GM12891 (cell line): ENCODE results near the gene MGMT.

Experiments used
- DNase-seq: peaks from one replicate; pipeline ENCODE4 v3.0.0; 2011; ENCODE audit warnings: low spot score; ENCODE audit not compliant: insufficient read length
- FAIRE-seq: peaks from 2 replicates; lab custom pipeline; 2011; peaks lifted over from hg19 to GRCh38; lab: Jason Lieb, UNC
- PAX5 ChIP-seq: IDR thresholded peaks from 2 replicates; pipeline ENCODE4 v1.6.1; 2011; ENCODE audit warnings: low read length, moderate library complexity, mild to moderate bottlenecking; ENCODE audit not compliant: insufficient read depth, severe bottlenecking
- POLR2A ChIP-seq: IDR thresholded peaks from 2 replicates; pipeline ENCODE4 v1.6.1; 2011; ENCODE audit warnings: low read depth, low read length, control low read depth
- POLR2AphosphoS5 ChIP-seq: IDR thresholded peaks from 2 replicates; pipeline ENCODE4 v1.6.1; 2011; ENCODE audit warnings: low read depth, low read length, control low read depth
- POU2F2 ChIP-seq: IDR thresholded peaks from 2 replicates; pipeline ENCODE4 v1.6.1; 2011; ENCODE audit warnings: low read depth, mild to moderate bottlenecking, control low read depth, low read length, moderate library complexity
- SPI1 ChIP-seq: IDR thresholded peaks from 2 replicates; pipeline ENCODE4 v1.6.1; 2011; ENCODE audit warnings: low read depth, low read length, control low read depth
- TAF1 ChIP-seq: IDR thresholded peaks from 2 replicates; pipeline ENCODE4 v1.6.1; 2011; ENCODE audit warnings: low read depth, low read length, control low read depth

MGMT gene

DNA sequence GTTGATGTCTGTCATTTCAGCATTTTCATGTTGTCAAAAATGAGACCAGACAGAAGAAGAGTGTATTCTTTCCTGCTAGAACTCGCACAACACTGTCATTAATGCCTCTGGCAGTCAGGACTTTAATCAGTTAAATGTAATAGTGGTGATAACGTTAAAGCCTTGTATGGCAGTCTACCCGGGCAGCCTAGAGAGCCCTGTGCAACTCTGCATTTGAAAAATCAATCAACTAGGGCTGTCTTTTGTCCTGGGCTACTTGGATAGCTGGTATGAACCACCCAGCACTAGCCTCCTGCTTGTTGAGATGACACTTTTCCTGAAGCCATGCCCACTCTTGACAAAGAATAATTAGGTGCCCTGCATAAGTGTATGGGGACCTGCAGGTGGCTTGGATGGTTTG is 19.8 kb downstream of the MGMT start:
- FAIRE-seq (no peak), DNase-seq (no peak)
- TF ChIP-seq POLR2AphosphoS5, result no peak
- no peak for TF ChIP-seq POLR2A
- TF ChIP-seq PAX5, result no peak
- TF ChIP-seq TAF1, result no peak
- TF ChIP-seq SPI1, result no peak
- no peak for TF ChIP-seq POU2F2

DNA sequence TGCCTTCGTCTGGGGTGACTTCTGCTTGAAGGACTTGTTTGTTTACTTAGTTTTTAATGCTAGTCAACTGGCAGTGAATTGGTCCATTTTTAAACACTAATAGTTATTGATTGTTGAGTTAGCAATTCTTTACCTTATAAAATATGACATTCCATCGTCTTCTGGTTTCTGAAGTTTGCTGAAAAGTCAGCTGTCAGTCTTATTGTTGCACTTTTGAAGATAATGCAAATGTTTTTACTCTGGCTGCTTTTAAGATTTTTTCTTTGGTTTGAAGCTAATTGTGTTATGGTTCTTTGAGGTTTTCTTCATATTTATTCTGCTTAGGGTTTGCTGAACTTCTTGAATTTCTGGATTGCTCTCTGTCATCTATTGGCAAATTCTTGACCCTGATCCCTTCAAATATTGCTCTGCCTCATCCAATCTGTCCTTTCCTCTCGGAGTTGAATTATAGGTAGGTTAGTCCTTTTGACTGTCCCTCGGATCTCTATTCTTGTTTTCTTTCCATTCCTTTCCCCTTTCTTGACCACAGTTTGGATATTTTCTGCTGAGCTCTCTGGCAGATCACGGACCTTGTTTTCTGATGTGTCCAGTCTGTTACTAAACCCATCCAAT is 24.2 kb downstream of the MGMT start:
- DNase-seq (no peak), FAIRE-seq (no peak)
- TF ChIP-seq TAF1 (no peak), SPI1 (no peak)

DNA sequence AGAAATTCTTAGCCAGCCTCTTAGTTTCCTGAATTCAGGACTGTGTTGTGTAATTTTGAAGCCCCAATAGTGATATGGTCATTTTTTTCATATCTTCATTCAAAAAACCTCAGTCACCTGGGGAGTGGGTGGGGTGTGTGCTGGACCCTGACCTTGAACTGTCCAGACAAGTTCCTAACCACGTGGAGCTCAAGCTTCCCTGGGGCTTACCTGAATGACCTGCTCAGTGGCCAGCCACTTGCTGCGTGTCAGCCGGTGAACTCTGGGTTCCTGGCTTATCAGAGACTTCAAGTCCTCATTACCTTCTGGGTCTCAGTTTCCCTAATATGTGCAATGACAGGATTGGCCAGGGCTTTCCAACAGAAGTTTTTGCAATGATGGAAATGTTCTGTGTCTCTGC is 27.1 kb downstream of the MGMT start:
- TF ChIP-seq TAF1 (no peak), PAX5 (no peak), POLR2A (no peak), SPI1 (no peak), POLR2AphosphoS5 (no peak), POU2F2 (no peak)
- no peak for DNase-seq

DNA sequence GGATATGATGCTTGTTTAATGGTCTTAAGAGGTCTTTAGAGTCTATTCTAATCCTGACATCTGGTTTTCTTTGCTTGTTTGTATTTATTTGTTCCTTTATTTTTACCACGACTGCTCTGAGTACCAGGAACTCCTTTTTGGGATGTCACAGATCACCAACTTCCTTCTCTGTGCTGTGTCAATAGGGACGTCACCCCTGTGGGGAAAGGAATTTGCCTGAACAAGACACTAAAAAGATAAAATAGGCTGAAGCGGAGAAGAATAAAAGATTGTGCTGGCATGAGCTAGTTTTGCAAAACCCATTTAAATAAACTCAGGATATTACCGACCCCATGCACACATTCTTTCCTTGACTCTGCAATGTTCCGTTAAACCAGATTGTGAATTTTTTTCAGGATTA is 27.7 kb downstream of the MGMT start:
- no peak for TF ChIP-seq POLR2AphosphoS5
- FAIRE-seq (no peak), DNase-seq (no peak)

More for the DNA sequence above, 27.1 kb downstream of the MGMT start:
- no peak for FAIRE-seq

DNA sequence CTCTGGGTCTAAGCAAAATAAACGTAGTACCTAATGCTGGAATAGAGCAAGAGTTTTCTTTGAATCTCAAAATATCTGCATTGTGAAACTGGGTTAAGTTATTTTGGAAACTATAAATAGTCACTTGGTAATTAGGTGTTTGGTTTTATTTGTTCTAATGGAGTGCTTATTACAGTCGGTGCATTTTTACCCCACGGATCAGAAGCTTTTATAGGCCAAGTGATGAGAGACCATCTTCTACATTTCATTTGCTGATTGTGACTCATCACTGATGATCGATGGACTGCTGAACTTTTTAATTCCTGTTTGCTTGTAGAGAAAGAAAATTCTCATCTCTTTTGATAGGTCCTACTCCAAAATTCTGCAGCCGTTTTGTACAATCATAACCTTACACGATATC is 28.2 kb downstream of the MGMT start:
- no peak for DNase-seq
- no peak for TF ChIP-seq PAX5
- TF ChIP-seq POLR2A, result no peak
- TF ChIP-seq POU2F2, result no peak
- no peak for FAIRE-seq

DNA sequence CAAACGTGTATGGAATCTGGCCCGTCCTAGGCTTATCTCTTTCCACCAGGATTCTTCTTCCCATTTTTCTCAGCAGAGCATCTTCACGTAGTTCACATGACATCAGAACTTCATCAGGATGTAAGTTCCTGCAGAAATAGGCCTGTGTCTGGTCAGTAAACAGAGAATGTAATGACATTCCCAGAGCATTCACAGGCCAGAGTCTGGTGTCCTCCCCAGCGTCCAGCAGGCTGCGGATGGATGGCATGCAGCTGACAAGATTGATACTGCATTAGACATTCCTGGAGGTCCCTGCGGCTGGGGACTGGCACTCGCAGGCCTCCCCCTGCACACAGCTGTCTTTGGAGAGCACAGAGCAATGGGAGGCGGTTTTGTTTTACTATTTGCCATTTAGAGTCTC is 28.7 kb downstream of the MGMT start:
- no peak for DNase-seq
- no peak for FAIRE-seq
- TF ChIP-seq POU2F2, result no peak
- TF ChIP-seq PAX5, result no peak
- no peak for TF ChIP-seq SPI1
- no peak for TF ChIP-seq POLR2A
- TF ChIP-seq POLR2AphosphoS5, result no peak

DNA sequence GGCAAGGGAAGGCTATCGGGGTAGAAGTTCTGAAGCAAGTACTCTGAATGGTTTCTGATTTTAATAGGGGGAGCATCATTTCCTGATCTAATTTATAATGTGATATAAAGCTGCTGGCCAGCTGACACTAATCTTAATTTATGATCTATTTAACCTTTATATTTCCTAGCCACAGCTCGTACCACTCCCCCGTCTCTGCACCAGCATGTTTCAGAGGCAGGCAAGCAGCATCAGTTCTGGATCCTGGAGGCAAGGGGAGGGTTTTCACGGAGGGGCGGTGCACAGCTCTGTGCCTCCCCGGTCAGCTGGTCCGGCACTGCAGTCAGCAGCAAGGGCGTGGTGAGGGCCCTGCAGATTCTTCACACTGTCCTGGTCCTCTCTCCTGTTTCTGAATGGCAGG is 30.0 kb downstream of the MGMT start:
- DNase-seq (no peak), FAIRE-seq (no peak)
- TF ChIP-seq POLR2AphosphoS5, result no peak
- TF ChIP-seq POLR2A, result no peak
- no peak for TF ChIP-seq SPI1
- TF ChIP-seq PAX5, result no peak
- no peak for TF ChIP-seq POU2F2
- no peak for TF ChIP-seq TAF1

DNA sequence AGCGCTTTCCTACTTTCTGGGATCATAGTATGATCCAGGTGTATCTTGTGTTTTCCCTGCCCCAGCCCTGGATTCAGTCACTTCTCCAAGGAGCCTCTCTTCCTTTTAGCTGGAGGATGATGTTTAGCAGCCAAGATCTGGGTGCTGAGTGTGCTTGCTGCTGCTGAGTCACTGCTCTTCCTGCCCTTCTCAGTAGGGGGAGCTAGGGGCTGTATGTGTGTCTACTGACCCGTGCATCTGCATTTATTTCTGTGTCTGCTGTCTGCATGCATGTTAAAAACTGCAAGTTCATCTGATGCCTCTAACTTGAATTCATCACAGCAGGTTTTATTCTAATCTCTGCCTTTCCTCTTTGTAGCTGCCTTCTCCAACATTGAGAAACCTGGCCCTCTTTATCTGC is 31.6 kb downstream of the MGMT start:
- TF ChIP-seq POLR2A (no peak), PAX5 (no peak), POLR2AphosphoS5 (no peak), TAF1 (no peak), SPI1 (no peak)
- DNase-seq, result no peak
- no peak for FAIRE-seq

DNA sequence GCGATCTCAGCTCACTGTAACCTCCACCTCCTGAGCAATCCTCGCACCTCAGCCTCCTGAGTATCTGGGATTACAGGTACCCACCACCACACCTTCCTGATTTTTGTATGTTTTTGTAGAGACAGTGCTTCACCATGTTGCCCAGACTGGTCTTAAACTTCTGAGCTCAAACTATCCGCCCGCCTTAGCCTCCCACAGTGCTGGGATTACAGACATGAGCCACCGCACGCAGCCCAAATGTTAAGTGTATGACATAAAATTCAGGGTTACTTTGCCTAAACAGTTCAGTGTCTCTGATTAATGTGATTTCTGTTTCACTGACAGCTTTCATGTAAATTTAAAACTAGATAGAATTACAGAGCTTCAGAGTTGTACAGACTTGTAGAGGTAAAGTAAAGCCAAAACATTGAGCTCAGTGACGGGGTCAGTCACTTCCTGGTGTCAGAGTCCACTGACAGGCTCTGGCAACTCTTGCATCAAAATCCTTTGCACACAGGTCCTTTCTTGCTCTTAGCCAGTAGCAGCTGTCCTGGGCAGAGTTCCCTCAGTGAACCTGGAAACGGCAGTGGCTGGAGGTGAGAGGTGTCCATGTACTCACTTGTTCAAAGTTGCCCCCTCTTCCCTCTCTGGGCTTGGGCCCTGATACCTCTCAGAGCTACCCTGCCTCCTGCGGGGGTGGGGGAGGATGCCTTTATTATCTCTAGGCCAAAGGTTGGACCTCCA is 33.7 kb downstream of the MGMT start:
- DNase-seq (no peak), FAIRE-seq (no peak)
- TF ChIP-seq POLR2AphosphoS5 (no peak), TAF1 (no peak), POU2F2 (no peak), SPI1 (no peak), PAX5 (no peak), POLR2A (no peak)

DNA sequence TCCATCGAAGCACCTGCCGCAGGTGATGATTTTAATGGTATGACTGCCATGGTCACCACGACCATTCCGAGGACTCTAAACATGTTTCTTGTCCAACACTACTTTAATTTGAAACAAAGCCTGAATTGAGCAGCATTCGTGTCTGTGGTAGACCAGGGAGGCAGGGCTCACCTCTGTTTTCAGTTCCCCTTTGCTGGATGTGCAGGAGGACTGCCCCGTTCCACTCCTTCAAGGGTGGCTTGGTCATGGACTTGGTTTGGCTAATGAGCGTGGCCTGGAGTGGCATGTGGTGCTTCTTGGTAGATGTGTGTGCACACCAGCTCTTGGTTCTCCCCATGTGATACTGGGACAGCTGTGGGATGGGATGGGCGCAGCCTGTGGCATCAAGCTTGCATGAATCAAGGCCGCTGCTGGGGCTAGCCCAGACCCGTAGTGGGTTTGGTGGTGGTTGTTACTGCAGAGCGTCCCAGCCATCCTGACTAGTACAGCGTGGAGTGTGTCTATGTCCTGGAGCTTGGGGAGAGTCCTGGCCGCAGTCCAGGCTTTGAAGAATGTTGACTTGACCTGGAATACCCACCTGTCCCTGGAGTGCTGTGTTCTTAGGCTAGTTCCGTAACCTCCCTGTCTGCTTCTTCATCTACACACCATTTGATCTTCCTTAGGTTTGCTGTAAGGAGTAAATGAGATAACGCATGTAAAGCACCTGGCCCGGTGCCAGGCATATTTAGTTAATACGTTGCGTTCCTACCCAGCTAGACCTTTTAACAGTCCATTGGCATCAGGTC is 34.8 kb downstream of the MGMT start:
- TF ChIP-seq POLR2AphosphoS5 (no peak), POLR2A (no peak), SPI1 (peak; percentile 95)
- peak; percentile 43 for DNase-seq
- peak; percentile 47 for FAIRE-seq
